ENCODE data around the gene TRIP10. TPM values are rescaled to one million over a fixed set of nuclear protein-coding genes. Genes with fewer than 3 reads are reported as not detected.

Gene TRIP10
- total RNA-seq, 1 donor from 2014 or later: 48.2 TPM

GRCh38 chr19:6723108-6723618 lies 16.3 kb upstream of the TRIP10 start:
- H3K9me3 Mint-ChIP-seq (ENCODE audit: low read depth): no peaks in the 10 kb centered on the region
- DNase-seq (ENCODE audit: low spot score, unreplicated experiment): no peak
- H3K36me3 Mint-ChIP-seq (ENCODE audit: insufficient read depth): no peaks in the 10 kb centered on the region
- no peak overlapping the region for H3K27ac Mint-ChIP-seq
- H3K27me3 Mint-ChIP-seq: peaks cover 8% of the 10 kb centered on the region
- peaks cover 20% of the 10 kb centered on the region for H3K4me1 Mint-ChIP-seq (ENCODE audit: low read depth)
- TF ChIP-seq, protein P1, sequence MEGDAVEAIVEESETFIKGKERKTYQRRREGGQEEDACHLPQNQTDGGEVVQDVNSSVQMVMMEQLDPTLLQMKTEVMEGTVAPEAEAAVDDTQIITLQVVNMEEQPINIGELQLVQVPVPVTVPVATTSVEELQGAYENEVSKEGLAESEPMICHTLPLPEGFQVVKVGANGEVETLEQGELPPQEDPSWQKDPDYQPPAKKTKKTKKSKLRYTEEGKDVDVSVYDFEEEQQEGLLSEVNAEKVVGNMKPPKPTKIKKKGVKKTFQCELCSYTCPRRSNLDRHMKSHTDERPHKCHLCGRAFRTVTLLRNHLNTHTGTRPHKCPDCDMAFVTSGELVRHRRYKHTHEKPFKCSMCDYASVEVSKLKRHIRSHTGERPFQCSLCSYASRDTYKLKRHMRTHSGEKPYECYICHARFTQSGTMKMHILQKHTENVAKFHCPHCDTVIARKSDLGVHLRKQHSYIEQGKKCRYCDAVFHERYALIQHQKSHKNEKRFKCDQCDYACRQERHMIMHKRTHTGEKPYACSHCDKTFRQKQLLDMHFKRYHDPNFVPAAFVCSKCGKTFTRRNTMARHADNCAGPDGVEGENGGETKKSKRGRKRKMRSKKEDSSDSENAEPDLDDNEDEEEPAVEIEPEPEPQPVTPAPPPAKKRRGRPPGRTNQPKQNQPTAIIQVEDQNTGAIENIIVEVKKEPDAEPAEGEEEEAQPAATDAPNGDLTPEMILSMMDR (IDR thresholded peaks at IDR 0.05; ENCODE audit: unreplicated experiment): no peak
- no peak overlapping the region for H3K4me3 Mint-ChIP-seq (ENCODE audit: low read depth)

DNA sequence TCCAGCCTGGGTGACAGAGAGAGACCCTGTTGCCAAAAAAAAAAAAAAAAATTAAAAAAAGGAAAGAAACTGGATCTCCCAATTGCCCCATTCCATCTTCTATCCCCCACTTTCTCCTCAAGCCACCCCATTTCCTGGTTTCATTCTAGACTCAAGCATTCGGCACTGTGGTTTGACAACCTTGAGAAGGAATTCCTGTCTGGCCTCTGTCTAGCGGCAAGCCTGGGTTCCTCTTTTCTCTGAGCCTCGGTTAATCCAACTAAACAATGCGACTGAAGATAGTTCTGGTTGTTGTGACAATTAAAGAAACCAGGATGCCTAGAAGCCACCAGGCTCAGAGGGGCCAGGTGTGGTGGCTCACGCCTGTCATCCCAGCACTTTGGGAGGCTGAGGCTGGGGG lies 15.7 kb upstream of the TRIP10 start:
- DNase-seq (ENCODE audit: low spot score, unreplicated experiment): no peak
- Mint-ChIP-seq H3K27me3 (peaks cover 8% of the 10 kb centered on the region), H3K36me3 (ENCODE audit: insufficient read depth) (no peaks in the 10 kb centered on the region), H3K4me1 (ENCODE audit: low read depth) (peaks cover 25% of the 10 kb centered on the region), H3K9me3 (ENCODE audit: low read depth) (no peaks in the 10 kb centered on the region), H3K4me3 (ENCODE audit: low read depth) (no peak overlapping the region), H3K27ac (peak overlapping the region; percentile 49)
- TF ChIP-seq, protein P1 (IDR thresholded peaks at IDR 0.05; ENCODE audit: unreplicated experiment): no peak

DNA sequence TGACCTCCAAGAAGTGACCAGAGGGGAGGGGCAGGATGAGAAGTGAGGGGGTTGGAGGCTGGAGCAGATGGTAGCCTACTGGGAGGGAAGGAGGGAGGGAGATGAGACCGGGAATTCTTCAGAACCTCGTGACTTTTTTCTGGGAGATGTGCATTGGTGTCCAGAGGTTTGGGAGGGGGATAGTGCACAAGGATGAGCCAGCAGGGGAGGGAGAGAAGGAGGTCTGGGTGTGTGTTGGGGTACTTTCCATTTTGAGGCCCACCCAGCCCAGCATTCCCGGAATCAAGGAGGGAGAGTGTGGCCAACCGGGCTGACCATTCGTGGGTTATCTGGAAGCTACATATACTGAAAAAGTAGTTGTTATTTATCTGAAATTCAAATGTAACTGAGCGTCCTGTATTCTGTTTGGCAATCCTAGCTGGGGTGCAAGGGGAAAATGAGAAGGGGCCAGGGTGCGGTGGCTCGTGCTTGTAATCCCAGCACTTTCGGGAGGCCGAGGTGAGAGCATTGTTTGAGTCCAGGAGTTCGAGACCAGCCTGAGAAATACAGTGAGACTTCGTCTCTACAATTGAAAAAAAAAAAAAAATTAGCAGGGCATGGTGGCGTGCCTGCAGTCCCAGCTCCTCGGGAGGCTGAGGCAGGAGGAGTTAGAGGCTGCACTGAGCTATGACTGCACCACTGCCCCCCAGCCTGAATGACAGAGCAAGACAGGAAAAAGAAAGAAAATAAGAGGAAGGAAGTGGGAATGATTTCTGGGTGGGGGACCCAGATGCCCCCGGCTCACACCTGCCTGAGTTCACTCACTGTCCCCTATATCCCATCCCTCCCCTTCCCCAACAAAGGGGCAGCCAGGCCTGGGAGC lies 14.6 kb upstream of the TRIP10 start:
- TF ChIP-seq, protein P1 (IDR thresholded peaks at IDR 0.05; ENCODE audit: unreplicated experiment): no peak
- H3K27ac Mint-ChIP-seq: peak overlapping the region; percentile 86
- H3K9me3 Mint-ChIP-seq (ENCODE audit: low read depth): no peaks in the 10 kb centered on the region
- H3K4me1 Mint-ChIP-seq (ENCODE audit: low read depth): peaks cover 25% of the 10 kb centered on the region
- DNase-seq (ENCODE audit: low spot score, unreplicated experiment): no peak
- peaks cover 4% of the 10 kb centered on the region for H3K36me3 Mint-ChIP-seq (ENCODE audit: insufficient read depth)
- H3K27me3 Mint-ChIP-seq: peaks cover 3% of the 10 kb centered on the region
- H3K4me3 Mint-ChIP-seq (ENCODE audit: low read depth): no peak overlapping the region

DNA sequence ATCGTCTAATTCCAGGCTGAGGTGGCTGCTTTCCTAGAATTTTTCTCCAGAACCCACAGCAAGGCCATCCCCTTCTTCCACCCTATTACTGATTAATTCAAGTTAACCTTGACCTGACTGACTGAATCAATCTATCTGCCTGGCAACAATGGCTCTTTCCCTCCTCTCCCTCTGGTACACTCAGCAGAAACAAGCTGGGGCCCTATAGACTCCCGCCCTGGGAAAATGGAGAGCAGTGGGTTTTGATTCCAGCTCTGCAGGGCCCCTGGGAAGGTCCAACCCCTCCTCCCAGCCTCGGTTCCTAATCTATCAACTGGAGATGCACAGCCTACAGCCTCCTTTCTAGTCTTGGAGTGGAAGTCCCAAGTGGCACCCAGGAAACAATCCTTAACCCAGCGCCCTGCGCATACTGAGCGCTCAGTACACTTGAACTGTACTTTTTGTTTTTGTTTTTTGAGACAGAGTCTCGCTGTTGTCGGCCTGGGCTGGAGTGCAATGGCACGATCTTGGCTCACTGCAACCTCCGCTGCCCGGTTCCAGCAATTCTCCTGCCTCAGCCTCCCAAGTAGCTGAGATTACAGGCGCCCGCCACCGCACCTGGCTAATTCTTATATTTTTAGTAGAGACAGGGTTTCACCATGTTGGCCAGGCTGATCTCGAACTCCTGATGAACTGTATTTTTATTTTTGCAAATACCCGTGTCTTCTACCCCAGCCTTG lies 13.8 kb upstream of the TRIP10 start:
- DNase-seq (ENCODE audit: low spot score, unreplicated experiment): no peak
- H3K27me3 Mint-ChIP-seq: no peaks in the 10 kb centered on the region
- H3K36me3 Mint-ChIP-seq (ENCODE audit: insufficient read depth): peaks cover 4% of the 10 kb centered on the region
- no peak overlapping the region for H3K4me3 Mint-ChIP-seq (ENCODE audit: low read depth)
- peaks cover 25% of the 10 kb centered on the region for H3K4me1 Mint-ChIP-seq (ENCODE audit: low read depth)
- H3K9me3 Mint-ChIP-seq (ENCODE audit: low read depth): no peaks in the 10 kb centered on the region
- peak overlapping the region; percentile 86 for H3K27ac Mint-ChIP-seq
- TF ChIP-seq, protein P1 (IDR thresholded peaks at IDR 0.05; ENCODE audit: unreplicated experiment): no peak

GRCh38 chr19:6728346-6728745 lies 11.1 kb upstream of the TRIP10 start:
- Mint-ChIP-seq H3K36me3 (ENCODE audit: insufficient read depth) (peaks cover 10% of the 10 kb centered on the region), H3K4me1 (ENCODE audit: low read depth) (peaks cover 21% of the 10 kb centered on the region)
- TF ChIP-seq, protein P1 (IDR thresholded peaks at IDR 0.05; ENCODE audit: unreplicated experiment): no peak

More at GRCh38 chr19:6728346-6728745, 11.1 kb upstream of the TRIP10 start:
- no peak for DNase-seq (ENCODE audit: low spot score, unreplicated experiment)
- Mint-ChIP-seq H3K4me3 (ENCODE audit: low read depth) (no peak overlapping the region), H3K9me3 (ENCODE audit: low read depth) (no peaks in the 10 kb centered on the region), H3K27me3 (no peaks in the 10 kb centered on the region), H3K27ac (peak overlapping the region; percentile 27)
